Liver (tissue), 9 donors: Measurements from ENCODE around the gene TMEM107. TPM values are rescaled to one million over a fixed set of nuclear protein-coding genes. Genes with fewer than 3 reads are reported as not detected.

Experiments
- DNase-seq: peaks from one replicate; pipeline ENCODE4 v3.0.0-alpha.2; 2017; ENCODE audit warnings: low spot score
- H3K27ac ChIP-seq, 2 donors: one replicate each; pipeline ENCODE4 v1.7.0; 2013; ENCODE audit warnings: inconsistent platforms in 2 of 2, low read length in 2 of 2, control low read depth in 1 of 2, low read depth in 1 of 2, mild to moderate bottlenecking in 1 of 2
- H3K27me3 ChIP-seq, 4 donors: one replicate each; pipeline versions ENCODE4 v1.6.1 to v1.7.0; 2013; ENCODE audit warnings: low read length in 3 of 4, inconsistent platforms in 1 of 4, mild to moderate bottlenecking in 1 of 4, moderate library complexity in 1 of 4; ENCODE audit not compliant: control insufficient read depth in 4 of 4, insufficient read depth in 4 of 4
- H3K36me3 ChIP-seq, 4 donors: one replicate each; pipeline versions ENCODE4 v1.6.1 to v1.7.0; 2013; ENCODE audit warnings: low read length in 3 of 4, mild to moderate bottlenecking in 3 of 4, low read depth in 1 of 4, moderate library complexity in 1 of 4; ENCODE audit not compliant: control insufficient read depth in 4 of 4, insufficient read depth in 3 of 4
- H3K4me1 ChIP-seq, 4 donors: one replicate each; pipeline versions ENCODE4 v1.6.1 to v1.7.0; 2013; ENCODE audit warnings: low read length in 3 of 4, mild to moderate bottlenecking in 3 of 4, moderate library complexity in 1 of 4; ENCODE audit not compliant: control insufficient read depth in 4 of 4, insufficient read depth in 4 of 4
- H3K4me3 ChIP-seq, 3 donors: one replicate each; pipeline versions ENCODE4 v1.6.1 to v1.7.0; 2013; ENCODE audit warnings: low read length in 3 of 3, control low read depth in 1 of 3, low read depth in 1 of 3, mild to moderate bottlenecking in 1 of 3
- H3K9ac ChIP-seq, 2 donors: one replicate each; pipeline ENCODE4 v1.7.0; 2013; ENCODE audit warnings: low read length in 2 of 2, mild to moderate bottlenecking in 2 of 2, moderate library complexity in 2 of 2, control low read depth in 1 of 2, low read depth in 1 of 2
- H3K9me3 ChIP-seq, 4 donors: one replicate each; pipeline versions ENCODE4 v1.6.1 to v1.7.0; 2013; ENCODE audit warnings: low read length in 3 of 4; ENCODE audit not compliant: control insufficient read depth in 4 of 4
- FOXA1 ChIP-seq: IDR thresholded peaks from 2 replicates; pipeline ENCODE4 v1.6.1; 2016; ENCODE audit warnings: antibody characterized with exemption
- FOXA2 ChIP-seq: IDR thresholded peaks from 2 replicates; pipeline ENCODE4 v1.6.1; 2016; ENCODE audit warnings: antibody characterized with exemption
- GABPA ChIP-seq, 2 donors: IDR thresholded peaks in 1 of 2; conservative IDR thresholded peaks in 1 of 2; 2 replicates each; pipeline ENCODE4 v1.6.1; 2016; ENCODE audit warnings: antibody characterized with exemption in 2 of 2, mild to moderate bottlenecking in 1 of 2, moderate library complexity in 1 of 2
- HNF4A ChIP-seq, 2 donors: conservative IDR thresholded peaks; 2 replicates each; pipeline ENCODE4 v1.6.1; 2016; ENCODE audit warnings: antibody characterized with exemption in 2 of 2, mild to moderate bottlenecking in 2 of 2
- HNF4G ChIP-seq: IDR thresholded peaks from 2 replicates; pipeline ENCODE4 v1.6.1; 2016; ENCODE audit warnings: antibody characterized with exemption
- JUND ChIP-seq, 2 donors: IDR thresholded peaks; 2 replicates each; pipeline ENCODE4 v1.6.1; 2016; ENCODE audit warnings: antibody characterized with exemption in 2 of 2
- RAD21 ChIP-seq, 2 donors: IDR thresholded peaks; 2 replicates each; pipeline ENCODE4 v1.6.1; 2016; ENCODE audit warnings: antibody characterized with exemption in 2 of 2, mild to moderate bottlenecking in 2 of 2
- REST ChIP-seq: IDR thresholded peaks from 2 replicates; pipeline ENCODE4 v1.6.1; 2016; ENCODE audit warnings: antibody characterized with exemption, mild to moderate bottlenecking
- RXRA ChIP-seq, 2 donors: IDR thresholded peaks; 2 replicates each; pipeline ENCODE4 v1.6.1; 2017 to 2018; ENCODE audit warnings: antibody characterized with exemption in 2 of 2, mild to moderate bottlenecking in 1 of 2
- TAF1 ChIP-seq: conservative IDR thresholded peaks from 2 replicates; pipeline ENCODE4 v1.6.1; 2016; ENCODE audit warnings: antibody characterized with exemption, mild to moderate bottlenecking
- YY1 ChIP-seq: IDR thresholded peaks from 2 replicates; pipeline ENCODE4 v1.6.1; 2016; ENCODE audit warnings: antibody characterized with exemption, mild to moderate bottlenecking
- WGBS: extraction: QIAGEN DNeasy Blood & Tissue Kit; methylation state at CpG from one replicate; pipeline ENCODE4 v1.1.7; 2013; 5-methylcytosine and 5-hydroxymethylcytosine counted together
- polyA plus RNA-seq, 2 donors: library from polyadenylated mRNA; stranded (reverse) in 1 of 2; unstranded in 1 of 2; fragments of 200-250 nt in 1 of 2; fragments of >200 nt in 1 of 2; fragmentation: Nextera tagmentation in 1 of 2; extraction: Ambion mirVana in 1 of 2; gene quantifications; one replicate each; pipeline versions ENCODE4 v1.2.1 to v1.2.3, GENCODE V29; 2013 to 2015
- total RNA-seq, 2 donors: library from RNA; depleted of rRNA; stranded (reverse); fragments of >200 nt; gene quantifications; one replicate each; pipeline ENCODE4 v1.2.3, GENCODE V29; 2014
- TF ChIP-seq, protein P1 (sequence below): fragments of 150-350 bp; IDR thresholded peaks from 2 replicates; pipeline ENCODE4 v1.5.1; 2017; ENCODE audit warnings: improper control_type of control experiment, low read depth, low read length; ENCODE audit not compliant: missing input control
- TF ChIP-seq, protein P2 (sequence below): IDR thresholded peaks from 2 replicates; pipeline ENCODE4 v1.6.1; 2016; ENCODE audit warnings: antibody characterized with exemption
- TF ChIP-seq, protein P3 (sequence below): IDR thresholded peaks from 2 replicates; pipeline ENCODE4 v1.6.1; 2016; ENCODE audit warnings: antibody characterized with exemption
- TF ChIP-seq, protein P4 (sequence below): IDR thresholded peaks from 2 replicates; pipeline ENCODE4 v1.6.1; 2016; ENCODE audit warnings: antibody characterized with exemption
- donor health status: healthy.
- donor health status: healthy.
- donor health status: healthy.
- donor health status: healthy.
- donor health status: healthy.

TMEM107 gene
- total and polyA plus RNA-seq, 4 donors: 3.0 to 8.4 (median 4.2) TPM

DNA sequence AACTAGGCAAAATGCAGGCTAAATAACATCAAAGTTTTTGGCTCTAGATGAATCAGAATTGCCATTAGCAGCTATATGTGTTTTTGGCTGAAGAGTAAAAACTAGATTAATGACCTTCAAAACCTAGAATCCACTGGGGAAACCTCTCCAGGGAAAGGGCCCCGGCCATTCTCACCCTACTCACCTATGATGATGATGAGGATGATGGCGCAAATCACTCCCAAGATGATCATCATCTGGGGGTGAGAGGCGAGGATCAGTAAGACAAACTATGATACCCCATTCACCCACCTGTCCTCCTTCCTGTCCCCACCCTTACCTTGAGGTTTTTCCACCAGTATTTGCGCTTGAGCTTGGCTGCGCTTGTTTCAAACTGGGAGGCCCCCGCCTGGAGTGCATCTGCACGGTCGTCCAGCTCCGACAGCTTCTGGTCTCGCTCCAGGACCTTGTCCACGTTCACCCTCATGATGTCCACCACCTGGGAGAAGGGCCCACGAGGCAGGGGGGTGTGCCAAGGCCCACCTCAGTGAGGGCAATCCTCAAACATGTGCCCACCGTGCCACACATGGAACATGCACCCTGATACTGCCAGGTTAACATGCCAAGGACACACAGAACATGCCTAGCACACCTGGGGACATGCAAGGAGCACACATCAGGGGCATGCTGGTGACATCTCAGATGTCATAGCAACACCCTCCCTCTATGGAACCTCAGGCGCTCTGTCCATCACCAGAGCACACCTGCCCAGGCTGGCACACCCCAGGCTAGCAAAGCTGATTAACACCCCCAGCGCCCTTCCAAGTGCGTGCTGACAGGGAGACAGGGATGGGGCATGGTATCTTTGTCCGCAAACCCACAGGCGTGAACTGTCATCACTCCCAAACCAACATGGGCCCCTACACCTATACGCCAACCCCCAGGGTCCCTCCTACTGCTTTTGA, 14.6 kb downstream of the TMEM107 start:
- peak overlapping the region; percentile 97 to 98 for H3K27ac ChIP-seq
- H3K9me3 ChIP-seq: no peaks in the 10 kb centered on the region
- peaks cover 2 to 10% (median 6%) of the 10 kb centered on the region in 4 donors for H3K36me3 ChIP-seq
- TF ChIP-seq HNF4A (conservative IDR thresholded peaks at IDR 0.05) (no peak), JUND (IDR thresholded peaks at IDR 0.05) (no peak), YY1 (no peak), FOXA2 (no peak), TAF1 (no peak), GABPA (IDR thresholded peaks at IDR 0.05 in 1 of 2, conservative IDR thresholded peaks at IDR 0.05 in 1 of 2) (no peak), HNF4G (no peak), RAD21 (IDR thresholded peaks at IDR 0.05) (no peak)
- TF ChIP-seq, protein P1, sequence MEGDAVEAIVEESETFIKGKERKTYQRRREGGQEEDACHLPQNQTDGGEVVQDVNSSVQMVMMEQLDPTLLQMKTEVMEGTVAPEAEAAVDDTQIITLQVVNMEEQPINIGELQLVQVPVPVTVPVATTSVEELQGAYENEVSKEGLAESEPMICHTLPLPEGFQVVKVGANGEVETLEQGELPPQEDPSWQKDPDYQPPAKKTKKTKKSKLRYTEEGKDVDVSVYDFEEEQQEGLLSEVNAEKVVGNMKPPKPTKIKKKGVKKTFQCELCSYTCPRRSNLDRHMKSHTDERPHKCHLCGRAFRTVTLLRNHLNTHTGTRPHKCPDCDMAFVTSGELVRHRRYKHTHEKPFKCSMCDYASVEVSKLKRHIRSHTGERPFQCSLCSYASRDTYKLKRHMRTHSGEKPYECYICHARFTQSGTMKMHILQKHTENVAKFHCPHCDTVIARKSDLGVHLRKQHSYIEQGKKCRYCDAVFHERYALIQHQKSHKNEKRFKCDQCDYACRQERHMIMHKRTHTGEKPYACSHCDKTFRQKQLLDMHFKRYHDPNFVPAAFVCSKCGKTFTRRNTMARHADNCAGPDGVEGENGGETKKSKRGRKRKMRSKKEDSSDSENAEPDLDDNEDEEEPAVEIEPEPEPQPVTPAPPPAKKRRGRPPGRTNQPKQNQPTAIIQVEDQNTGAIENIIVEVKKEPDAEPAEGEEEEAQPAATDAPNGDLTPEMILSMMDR: no peak
- TF ChIP-seq, protein P2, sequence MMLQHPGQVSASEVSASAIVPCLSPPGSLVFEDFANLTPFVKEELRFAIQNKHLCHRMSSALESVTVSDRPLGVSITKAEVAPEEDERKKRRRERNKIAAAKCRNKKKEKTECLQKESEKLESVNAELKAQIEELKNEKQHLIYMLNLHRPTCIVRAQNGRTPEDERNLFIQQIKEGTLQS: no peak
- TF ChIP-seq, protein P3, sequence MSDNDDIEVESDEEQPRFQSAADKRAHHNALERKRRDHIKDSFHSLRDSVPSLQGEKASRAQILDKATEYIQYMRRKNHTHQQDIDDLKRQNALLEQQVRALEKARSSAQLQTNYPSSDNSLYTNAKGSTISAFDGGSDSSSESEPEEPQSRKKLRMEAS: no peak
- TF ChIP-seq, protein P4, sequence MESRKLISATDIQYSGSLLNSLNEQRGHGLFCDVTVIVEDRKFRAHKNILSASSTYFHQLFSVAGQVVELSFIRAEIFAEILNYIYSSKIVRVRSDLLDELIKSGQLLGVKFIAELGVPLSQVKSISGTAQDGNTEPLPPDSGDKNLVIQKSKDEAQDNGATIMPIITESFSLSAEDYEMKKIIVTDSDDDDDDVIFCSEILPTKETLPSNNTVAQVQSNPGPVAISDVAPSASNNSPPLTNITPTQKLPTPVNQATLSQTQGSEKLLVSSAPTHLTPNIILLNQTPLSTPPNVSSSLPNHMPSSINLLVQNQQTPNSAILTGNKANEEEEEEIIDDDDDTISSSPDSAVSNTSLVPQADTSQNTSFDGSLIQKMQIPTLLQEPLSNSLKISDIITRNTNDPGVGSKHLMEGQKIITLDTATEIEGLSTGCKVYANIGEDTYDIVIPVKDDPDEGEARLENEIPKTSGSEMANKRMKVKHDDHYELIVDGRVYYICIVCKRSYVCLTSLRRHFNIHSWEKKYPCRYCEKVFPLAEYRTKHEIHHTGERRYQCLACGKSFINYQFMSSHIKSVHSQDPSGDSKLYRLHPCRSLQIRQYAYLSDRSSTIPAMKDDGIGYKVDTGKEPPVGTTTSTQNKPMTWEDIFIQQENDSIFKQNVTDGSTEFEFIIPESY: no peak
- 74% methylated on average over 19 of the region's 19 CpGs for WGBS
- peak overlapping the region; percentile 77 to 95 (median 86) for H3K4me3 ChIP-seq
- peak overlapping the region; percentile 24 to 96 for H3K9ac ChIP-seq
- DNase-seq: no peak
- no peaks in the 10 kb centered on the region for H3K27me3 ChIP-seq
- peaks cover 11 to 54% (median 42%) of the 10 kb centered on the region in 4 donors for H3K4me1 ChIP-seq

GRCh38 chr17:8160741-8161221, 15.4 kb downstream of the TMEM107 start:
- peak overlapping the region; percentile 27 to 98 for H3K27ac ChIP-seq
- no peak overlapping the region for H3K9ac ChIP-seq
- peaks cover 11 to 54% (median 42%) of the 10 kb centered on the region in 4 donors for H3K4me1 ChIP-seq
- DNase-seq: no peak
- H3K27me3 ChIP-seq: no peaks in the 10 kb centered on the region
- 74% methylated on average over 5 of the region's 5 CpGs for WGBS
- H3K9me3 ChIP-seq: no peaks in the 10 kb centered on the region
- no peak overlapping the region for H3K4me3 ChIP-seq
- TF ChIP-seq HNF4A (conservative IDR thresholded peaks at IDR 0.05) (no peak), RAD21 (IDR thresholded peaks at IDR 0.05) (no peak), FOXA2 (no peak), TAF1 (no peak), REST (no peak), FOXA1 (no peak), RXRA (IDR thresholded peaks at IDR 0.05) (no peak), GABPA (IDR thresholded peaks at IDR 0.05 in 1 of 2, conservative IDR thresholded peaks at IDR 0.05 in 1 of 2) (no peak), JUND (IDR thresholded peaks at IDR 0.05) (no peak)
- TF ChIP-seq, protein P1: no peak
- TF ChIP-seq, protein P2: no peak
- TF ChIP-seq, protein P4: no peak
- H3K36me3 ChIP-seq: peaks cover 2 to 10% (median 6%) of the 10 kb centered on the region in 4 donors
